Activated CD4-positive, alpha-beta T cell treated with anti-CD3 and anti-CD28 coated beads, Interleukin-2, amount 50 U/mL, for 24 hours (primary cell): ENCODE data around the gene UGT2A2.

Source experiments
- DNase-seq, 2 donors: peaks; one replicate each; pipeline ENCODE4 v3.0.0-alpha.2; 2020; ENCODE audit warnings: low read depth in 1 of 2, low spot score in 1 of 2

Gene UGT2A2

GRCh38 chr4:69576251-69576877 lies 63.1 kb downstream of the UGT2A2 start:
- DNase-seq, result no peak

GRCh38 chr4:69568787-69569186 lies 70.7 kb downstream of the UGT2A2 start:
- no peak for DNase-seq

- DNase-seq, result no peak
Measured at GRCh38 chr4:69563424-69563823, 76.0 kb downstream of the UGT2A2 start.

- no peak for DNase-seq
Measured at GRCh38 chr4:69549651-69550050, 89.8 kb downstream of the UGT2A2 start.

DNA sequence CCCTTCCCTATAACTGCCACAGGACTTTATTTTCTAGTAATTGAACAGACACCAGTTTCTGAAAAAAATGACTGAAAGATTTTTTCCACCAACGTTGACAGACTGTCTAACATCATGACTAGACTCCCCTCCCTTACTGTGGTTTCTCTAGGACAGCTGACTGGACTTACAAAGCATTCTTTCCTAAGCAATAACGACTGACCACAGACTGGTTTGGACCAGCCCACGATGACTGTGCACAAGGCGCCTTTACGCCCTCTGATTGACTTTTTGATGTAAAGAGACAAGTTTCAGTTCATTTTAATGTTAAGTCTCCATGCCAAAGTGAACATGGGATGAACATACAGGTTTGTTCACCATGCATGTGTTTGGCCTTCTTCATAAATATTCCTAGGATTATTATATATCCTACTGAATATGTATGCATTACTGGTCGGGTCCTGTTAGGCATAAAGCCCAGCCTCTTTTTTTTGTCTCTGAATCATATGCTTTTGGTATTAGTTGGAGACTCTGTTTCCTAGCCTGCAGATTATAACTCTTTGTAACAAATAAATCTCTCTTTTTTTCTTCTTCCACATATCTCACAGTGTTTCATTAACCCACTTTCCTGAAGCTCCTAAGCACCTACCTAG lies 93.2 kb downstream of the UGT2A2 start:
- no peak for DNase-seq
